Hematopoietic multipotent progenitor cell treated with erythropoietin and hydrocortisone succinate and interleukin-3 and kit ligand, for 6 days (in vitro differentiated cells): ENCODE results near the gene TBC1D23.
"Not testable (repeated sequence)": the region's sequence is repeated elsewhere in the genome, so short reads cannot be mapped to it uniquely, and the experiment has no call there.

Experiments
- DNase-seq: peaks from one replicate; pipeline ENCODE4 v3.0.0-alpha.2; 2015

Gene TBC1D23

DNA sequence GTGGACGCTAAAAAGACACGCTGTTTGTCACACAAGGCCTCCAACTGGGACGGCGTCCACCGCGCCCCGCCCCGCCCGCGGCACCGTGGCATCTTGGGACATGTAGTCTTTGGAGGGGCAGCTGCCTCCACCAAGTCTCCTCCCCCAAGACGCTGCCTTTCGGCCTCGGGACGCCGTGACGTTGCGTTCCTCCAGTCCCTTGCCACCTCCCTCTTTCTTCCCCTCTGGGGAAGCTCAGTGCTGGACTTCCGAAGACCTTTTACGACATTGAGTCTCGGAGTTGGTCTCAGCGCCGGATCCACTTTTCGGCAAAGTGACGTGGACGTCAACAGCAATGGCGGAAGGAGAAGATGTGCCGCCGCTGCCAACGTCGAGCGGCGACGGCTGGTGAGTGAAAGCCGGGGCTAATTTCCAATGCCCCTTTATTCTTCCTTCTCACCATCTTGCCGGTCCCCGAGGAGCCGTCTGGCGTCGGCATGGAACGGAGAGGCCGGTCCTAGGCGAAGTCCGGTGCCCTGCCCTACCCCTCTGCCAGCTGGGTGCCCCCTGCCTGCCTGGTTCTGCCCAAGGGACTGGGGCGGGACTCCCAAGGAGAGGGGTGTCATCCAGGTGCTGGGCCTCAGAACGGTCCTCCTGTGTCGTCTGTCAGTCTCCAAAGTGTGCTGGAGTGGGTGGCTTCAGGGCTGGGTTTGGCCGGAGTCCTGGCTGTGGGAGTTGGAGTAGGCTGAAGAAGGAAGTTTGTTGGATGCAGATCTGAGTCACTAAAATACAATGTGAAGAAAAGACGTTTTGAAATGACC, at the start of gene TBC1D23:
Gene TBC1D23, plus strand, starts transcription at position 308 of the 800 bp plus-strand sequence. Its CDS starts 27 bp downstream, at position 335.
- peak; percentile 100 for DNase-seq

GRCh38 chr3:100213891-100214573, 46.8 kb upstream of the TBC1D23 start:
- no peak for DNase-seq

DNA sequence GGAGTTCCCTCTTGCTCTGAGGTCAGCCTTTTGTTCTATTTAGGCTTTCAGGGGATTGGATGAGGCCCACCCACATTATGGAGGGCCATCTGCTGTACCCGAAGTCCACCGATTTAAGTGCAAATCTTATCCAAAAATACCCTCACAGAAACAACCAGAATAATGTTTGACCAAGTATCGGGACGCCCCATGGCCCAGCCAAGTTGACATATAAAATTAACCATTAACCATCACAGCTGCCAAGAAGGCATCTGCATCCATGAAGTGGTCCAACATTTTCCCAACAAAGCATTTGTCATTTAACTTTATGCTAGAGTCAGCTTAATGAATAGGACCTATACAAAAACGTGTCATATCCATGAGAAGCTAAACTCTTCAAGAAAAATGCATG, 46.2 kb upstream of the TBC1D23 start:
- DNase-seq: no peak

DNA sequence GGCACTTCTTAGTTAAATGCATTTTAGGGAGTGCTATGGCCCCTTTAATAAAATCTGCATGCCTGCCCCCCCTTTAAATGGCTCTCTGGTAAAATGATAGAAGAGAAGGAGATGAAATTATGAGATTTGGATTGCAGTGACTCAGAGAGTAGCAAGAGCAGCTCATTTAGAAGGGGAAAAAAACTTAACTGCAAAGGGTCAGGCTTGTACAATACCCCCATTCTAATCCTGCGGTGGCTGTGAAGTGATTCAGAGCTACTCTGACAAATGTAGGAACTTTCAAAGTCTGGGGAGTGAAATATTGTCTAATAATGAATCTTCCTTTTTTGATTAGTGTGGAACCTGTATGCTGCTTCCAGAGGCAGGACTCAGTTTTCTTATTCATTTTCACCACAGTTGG, 44.1 kb upstream of the TBC1D23 start:
- no peak for DNase-seq

DNA sequence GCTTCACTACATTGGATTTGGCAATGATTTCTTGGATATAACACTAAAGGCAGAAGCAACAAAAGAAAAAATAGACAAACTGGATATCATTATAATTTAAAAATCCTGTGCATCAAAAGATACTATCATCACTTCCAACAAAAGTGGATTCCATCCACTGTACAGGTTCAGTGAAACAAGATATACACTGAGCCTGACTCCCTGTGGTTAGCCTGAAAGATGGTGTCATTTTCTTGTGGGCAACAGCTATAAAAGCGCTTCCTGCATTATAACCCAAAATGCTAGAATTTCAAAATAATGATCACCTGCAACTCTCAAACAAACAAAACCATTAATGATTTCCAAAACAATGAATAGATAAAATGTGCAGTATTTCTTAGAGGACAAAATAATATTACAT, 39.6 kb upstream of the TBC1D23 start:
- no peak for DNase-seq

GRCh38 chr3:100225193-100225592, 35.6 kb upstream of the TBC1D23 start:
- DNase-seq: no peak

DNA sequence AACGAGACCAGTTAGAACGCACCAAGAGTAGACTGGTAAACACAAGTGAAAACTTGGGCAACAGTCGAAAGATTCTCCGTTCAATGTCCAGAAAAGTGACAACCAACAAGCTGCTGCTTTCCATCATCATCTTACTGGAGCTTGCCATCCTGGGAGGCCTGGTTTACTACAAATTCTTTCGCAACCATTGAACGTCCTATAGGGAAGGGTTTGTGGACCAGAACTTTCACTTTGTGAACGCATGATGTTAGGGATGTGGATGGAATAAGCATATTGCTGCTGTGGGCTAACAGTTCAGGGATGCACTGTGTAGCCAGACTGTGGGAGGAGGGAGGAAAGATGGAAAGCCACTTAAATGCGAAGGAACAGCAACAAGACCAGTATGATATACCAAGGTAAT, 34.9 kb upstream of the TBC1D23 start:
- no peak for DNase-seq

DNA sequence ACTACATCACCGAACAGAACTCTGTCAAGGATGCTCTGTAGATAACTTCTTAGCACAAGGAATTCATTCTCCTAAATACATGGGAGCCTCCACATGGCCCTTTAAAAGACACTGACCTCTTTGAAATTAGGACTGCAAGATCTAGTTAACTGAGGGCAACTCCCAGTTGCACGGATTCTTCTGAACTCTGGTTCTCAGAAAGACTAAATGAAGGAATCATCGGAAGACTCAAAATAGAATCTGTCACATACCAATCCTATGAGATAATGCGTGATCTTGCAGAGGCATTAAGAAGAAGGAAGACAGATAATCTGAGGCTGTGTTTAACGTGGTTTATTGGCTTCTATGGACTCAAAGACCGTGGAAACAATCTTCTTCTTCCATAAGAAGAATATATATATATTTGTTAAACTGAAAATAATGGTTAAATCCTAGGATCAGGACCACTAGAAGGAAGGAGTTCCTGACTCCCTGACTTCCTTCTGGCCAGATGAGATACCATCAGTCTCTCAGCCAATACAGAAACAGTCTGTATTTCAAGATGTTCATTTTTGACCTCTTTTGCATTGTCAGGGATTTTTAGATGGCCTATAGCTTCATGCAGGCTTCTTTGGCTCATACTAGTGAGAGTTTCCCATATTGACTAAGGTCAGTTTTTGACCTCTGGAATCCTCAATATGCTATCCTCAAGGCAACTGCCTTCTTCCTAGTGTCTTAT, 33.9 kb upstream of the TBC1D23 start:
- DNase-seq: no peak

GRCh38 chr3:100227511-100227921, 33.3 kb upstream of the TBC1D23 start:
- DNase-seq: no peak

- DNase-seq: no peak
Observed at GRCh38 chr3:100228247-100228646, 32.5 kb upstream of the TBC1D23 start.

DNA sequence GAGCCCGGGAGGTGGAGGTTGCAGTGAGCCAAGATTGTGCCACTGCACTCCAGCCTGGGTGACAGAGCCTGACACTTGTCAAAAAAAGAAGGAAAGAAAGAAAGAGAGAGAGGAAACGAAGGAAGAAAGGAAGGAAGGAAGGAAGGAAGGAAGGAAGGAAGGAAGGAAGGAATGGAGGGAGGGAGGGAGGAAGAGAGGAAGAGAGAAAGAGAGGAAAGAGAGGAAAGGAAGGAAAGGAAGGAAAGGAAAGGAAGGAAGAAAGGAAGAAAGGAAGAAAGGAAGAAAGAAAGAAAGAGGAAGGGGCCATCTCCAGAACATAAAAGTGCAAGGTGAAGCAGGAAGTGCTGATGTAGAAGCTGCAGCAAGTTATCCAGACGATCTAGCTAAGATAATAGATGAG, 31.6 kb upstream of the TBC1D23 start:
- DNase-seq: not testable (repeated sequence)

- no peak for DNase-seq
Observed at GRCh38 chr3:100230710-100231109, 30.1 kb upstream of the TBC1D23 start.

DNA sequence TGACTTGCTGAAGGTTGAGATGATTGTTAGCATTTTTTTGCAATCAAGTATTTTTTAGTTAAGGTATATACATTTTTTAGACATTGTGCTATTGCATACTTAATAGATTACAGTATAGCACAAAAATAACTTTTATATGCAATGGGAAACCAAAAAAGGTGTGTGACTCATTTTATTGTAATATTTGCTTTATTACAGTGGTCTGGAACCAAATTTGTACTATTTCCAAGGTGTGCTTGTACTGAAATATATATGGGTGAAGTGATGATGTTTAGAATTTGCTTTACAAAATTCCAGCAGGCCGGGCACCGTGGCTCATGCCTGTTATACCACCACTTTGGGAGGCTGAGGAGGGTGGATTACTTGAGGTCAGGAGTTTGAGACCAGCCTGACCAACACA, 29.1 kb upstream of the TBC1D23 start:
- no peak for DNase-seq

DNA sequence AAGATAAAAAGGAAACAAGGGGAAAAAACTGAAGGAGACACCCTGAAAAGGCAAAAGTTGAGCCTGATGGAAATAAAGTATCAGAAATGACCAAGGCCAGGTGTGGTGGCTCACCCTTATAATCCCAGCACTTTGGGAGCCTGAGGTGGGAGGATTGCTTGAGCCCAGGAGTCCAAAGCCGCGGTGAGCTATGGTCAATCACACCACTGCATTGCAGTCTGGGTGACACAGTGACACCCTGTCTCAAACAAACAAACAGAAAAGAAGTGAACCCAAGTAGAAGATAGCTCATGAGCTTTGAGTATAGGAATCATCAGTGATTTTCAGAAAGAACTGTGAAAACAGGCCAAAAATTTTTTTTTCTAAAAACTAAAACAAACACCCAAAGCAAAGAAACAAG, 26.4 kb upstream of the TBC1D23 start:
- no peak for DNase-seq

- no peak for DNase-seq
Observed at GRCh38 chr3:100238599-100238998, 22.2 kb upstream of the TBC1D23 start.

DNA sequence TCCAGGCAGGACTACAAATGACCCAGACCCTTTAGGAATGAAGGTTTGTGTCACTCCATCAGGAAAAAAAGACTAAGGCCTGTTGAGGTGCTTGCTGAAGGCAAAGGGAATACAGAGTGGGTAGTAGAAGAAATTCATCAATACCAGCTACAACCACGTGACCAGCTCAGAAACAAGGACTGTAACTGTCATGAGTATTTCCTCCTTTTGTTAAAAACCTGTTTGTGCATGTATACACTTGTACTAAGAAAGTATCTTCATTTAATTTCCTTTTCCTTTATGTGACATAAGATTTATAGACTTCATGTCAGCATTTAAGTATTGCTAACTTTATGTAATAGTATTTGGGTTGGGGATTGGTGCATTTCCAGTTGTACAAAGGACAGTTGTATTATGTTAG, 18.3 kb upstream of the TBC1D23 start:
- not testable (repeated sequence) for DNase-seq

DNA sequence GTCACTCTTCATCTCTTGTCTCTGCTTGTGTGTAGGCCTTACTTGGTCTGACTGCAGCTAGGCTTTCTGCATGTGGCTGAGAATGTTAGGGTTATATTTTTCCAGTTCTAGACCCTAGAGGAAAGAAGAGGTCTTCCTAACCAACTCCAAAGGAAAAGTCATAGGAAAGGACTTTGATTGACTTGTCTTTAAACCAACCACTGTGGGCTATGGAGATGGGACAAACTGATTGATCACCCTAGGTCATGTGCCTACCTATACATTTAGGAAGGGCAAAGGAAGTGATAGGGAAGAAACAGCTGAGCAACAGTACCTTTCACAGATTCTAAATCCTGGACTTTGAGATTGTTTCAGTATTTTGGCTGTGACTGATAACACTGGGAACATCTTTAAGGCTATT, 16.5 kb upstream of the TBC1D23 start:
- no peak for DNase-seq

GRCh38 chr3:100245136-100245535, 15.7 kb upstream of the TBC1D23 start:
- no peak for DNase-seq

- no peak for DNase-seq
Observed at GRCh38 chr3:100245927-100246326, 14.9 kb upstream of the TBC1D23 start.

- no peak for DNase-seq
Observed at GRCh38 chr3:100246999-100247398, 13.8 kb upstream of the TBC1D23 start.

DNA sequence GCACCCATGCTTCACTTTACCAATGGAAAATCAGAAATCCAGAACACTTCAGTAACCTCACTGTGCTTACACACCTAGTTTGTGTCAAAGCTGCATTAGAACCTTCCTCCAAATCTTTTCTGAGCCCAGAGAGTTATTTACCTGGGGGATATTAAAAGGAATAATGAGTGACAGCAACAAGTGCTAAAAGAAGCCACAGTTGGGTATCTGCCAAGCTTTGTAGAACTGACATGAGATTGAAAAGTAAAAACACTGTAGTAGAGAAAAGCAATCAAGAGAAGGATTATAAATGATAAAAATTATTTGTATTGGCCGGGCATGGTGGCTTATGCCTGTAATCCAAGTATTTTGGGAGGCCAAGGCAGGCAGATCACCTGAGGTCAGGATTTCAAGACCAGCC, 8.8 kb upstream of the TBC1D23 start:
- no peak for DNase-seq

- peak; percentile 87 for DNase-seq
Observed at GRCh38 chr3:100254168-100254777, 6.5 kb upstream of the TBC1D23 start.

GRCh38 chr3:100256731-100257151, 4.1 kb upstream of the TBC1D23 start:
- DNase-seq: no peak
